Loucy (cell line): ENCODE data around the gene UNC13D.

Source experiments
- EZH2phosphoT487 ChIP-seq: fragments of 200-600 bp; IDR thresholded peaks from 2 replicates; pipeline ENCODE4 v1.6.1; 2018; ENCODE audit warnings: antibody characterized with exemption, mild to moderate bottlenecking, moderate library complexity, borderline replicate concordance
- TF ChIP-seq, protein P1 (sequence below): fragments of 200-600 bp; sonication (generic); conservative IDR thresholded peaks from 2 replicates; pipeline ENCODE4 v1.5.1; 2014; ENCODE audit warnings: mild to moderate bottlenecking, antibody characterized with exemption, low read length

DNA sequence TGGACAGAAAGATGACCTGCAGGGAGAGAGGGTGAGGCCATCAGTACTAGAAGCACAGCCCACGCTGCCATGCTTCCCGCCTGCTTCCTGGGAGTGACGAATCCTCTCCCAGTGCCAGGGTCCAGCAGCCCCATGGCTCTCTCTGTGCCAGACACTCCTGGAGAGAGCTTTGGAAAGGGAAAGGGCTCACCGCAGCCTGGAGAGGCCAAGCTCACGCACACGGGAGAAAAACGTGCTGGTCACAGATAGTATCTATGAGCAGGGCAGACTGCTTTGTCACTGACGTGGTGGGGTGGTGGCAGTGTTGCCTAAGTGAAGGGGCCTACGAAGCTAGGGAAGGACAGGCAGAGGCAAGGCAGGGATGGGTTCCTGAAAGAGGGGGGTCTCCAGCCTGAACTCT lies 5.5 kb upstream of the UNC13D start:
- TF ChIP-seq, protein P1, sequence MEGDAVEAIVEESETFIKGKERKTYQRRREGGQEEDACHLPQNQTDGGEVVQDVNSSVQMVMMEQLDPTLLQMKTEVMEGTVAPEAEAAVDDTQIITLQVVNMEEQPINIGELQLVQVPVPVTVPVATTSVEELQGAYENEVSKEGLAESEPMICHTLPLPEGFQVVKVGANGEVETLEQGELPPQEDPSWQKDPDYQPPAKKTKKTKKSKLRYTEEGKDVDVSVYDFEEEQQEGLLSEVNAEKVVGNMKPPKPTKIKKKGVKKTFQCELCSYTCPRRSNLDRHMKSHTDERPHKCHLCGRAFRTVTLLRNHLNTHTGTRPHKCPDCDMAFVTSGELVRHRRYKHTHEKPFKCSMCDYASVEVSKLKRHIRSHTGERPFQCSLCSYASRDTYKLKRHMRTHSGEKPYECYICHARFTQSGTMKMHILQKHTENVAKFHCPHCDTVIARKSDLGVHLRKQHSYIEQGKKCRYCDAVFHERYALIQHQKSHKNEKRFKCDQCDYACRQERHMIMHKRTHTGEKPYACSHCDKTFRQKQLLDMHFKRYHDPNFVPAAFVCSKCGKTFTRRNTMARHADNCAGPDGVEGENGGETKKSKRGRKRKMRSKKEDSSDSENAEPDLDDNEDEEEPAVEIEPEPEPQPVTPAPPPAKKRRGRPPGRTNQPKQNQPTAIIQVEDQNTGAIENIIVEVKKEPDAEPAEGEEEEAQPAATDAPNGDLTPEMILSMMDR: no peak
- no peak for TF ChIP-seq EZH2phosphoT487
